H9 (cell line): Measurements from ENCODE around the gene TSPAN17. TPM values are rescaled to one million over a fixed set of nuclear protein-coding genes. Genes with fewer than 3 reads are reported as not detected.

Experiments used
- DNase-seq: peaks from one replicate; pipeline ENCODE4 v3.0.0-alpha.2; 2017
- H2AFZ ChIP-seq: one replicate; pipeline ENCODE4 v1.6.1; 2013; ENCODE audit warnings: mild to moderate bottlenecking, low read length, control low read depth, moderate library complexity
- H2AK5ac ChIP-seq: 2 replicates; pipeline ENCODE4 v1.6.1; 2013; ENCODE audit warnings: low read length, control low read depth, mixed read lengths; ENCODE audit not compliant: insufficient read length
- H2BK120ac ChIP-seq: one replicate; pipeline ENCODE4 v1.6.1; 2013; ENCODE audit warnings: low read depth, mild to moderate bottlenecking, low read length, control low read depth, inconsistent platforms; ENCODE audit not compliant: poor library complexity, severe bottlenecking
- H2BK12ac ChIP-seq: 2 replicates; pipeline ENCODE4 v1.6.1; 2013; ENCODE audit warnings: low read length, control low read depth, mixed read lengths, low read depth; ENCODE audit not compliant: insufficient read length
- H2BK15ac ChIP-seq: 2 replicates; pipeline ENCODE4 v1.6.1; 2013; ENCODE audit warnings: low read depth, low read length, control low read depth
- H2BK20ac ChIP-seq: one replicate; pipeline ENCODE4 v1.6.1; 2013; ENCODE audit warnings: low read depth, mild to moderate bottlenecking, low read length, control low read depth, inconsistent platforms; ENCODE audit not compliant: poor library complexity, severe bottlenecking
- H2BK5ac ChIP-seq: 2 replicates; pipeline ENCODE4 v1.6.1; 2013; ENCODE audit warnings: low read length, control low read depth, mixed read lengths; ENCODE audit not compliant: insufficient read length
- H3K14ac ChIP-seq: 2 replicates; pipeline ENCODE4 v1.6.1; 2013; ENCODE audit warnings: low read length, control low read depth; ENCODE audit not compliant: insufficient read depth
- H3K18ac ChIP-seq: 2 replicates; pipeline ENCODE4 v1.6.1; 2013; ENCODE audit warnings: low read depth, mild to moderate bottlenecking, mixed read lengths, low read length, control low read depth; ENCODE audit not compliant: insufficient read length
- H3K23ac ChIP-seq: 2 replicates; pipeline ENCODE4 v1.6.1; 2013; ENCODE audit warnings: low read length, control low read depth, mixed read lengths, low read depth; ENCODE audit not compliant: insufficient read length
- H3K23me2 ChIP-seq: 2 replicates; pipeline ENCODE4 v1.6.1; 2013; ENCODE audit warnings: low read depth, mild to moderate bottlenecking, mixed read lengths, low read length, control low read depth; ENCODE audit not compliant: insufficient read length, poor library complexity, severe bottlenecking
- H3K27ac ChIP-seq: 2 replicates; pipeline ENCODE4 v1.5.1; 2013; ENCODE audit warnings: low read length, control low read depth, mixed read lengths, low read depth; ENCODE audit not compliant: insufficient read length
- H3K27me3 ChIP-seq: 2 replicates; pipeline ENCODE4 v1.6.1; 2013; ENCODE audit warnings: low read length, control low read depth, inconsistent platforms; ENCODE audit not compliant: insufficient read depth
- H3K4ac ChIP-seq: 2 replicates; pipeline ENCODE4 v1.6.1; 2013; ENCODE audit warnings: low read depth, mild to moderate bottlenecking, control low read depth, inconsistent platforms, low read length, moderate library complexity
- H3K4me1 ChIP-seq: 2 replicates; pipeline ENCODE4 v1.6.1; 2013; ENCODE audit warnings: low read length, control low read depth, inconsistent platforms; ENCODE audit not compliant: insufficient read depth
- H3K4me2 ChIP-seq: 2 replicates; pipeline ENCODE4 v1.6.1; 2013; ENCODE audit warnings: low read length, control low read depth, mixed read lengths; ENCODE audit not compliant: insufficient read length, insufficient read depth
- H3K56ac ChIP-seq: 2 replicates; pipeline ENCODE4 v1.6.1; 2013; ENCODE audit warnings: low read depth, mild to moderate bottlenecking, mixed read lengths, low read length, control low read depth; ENCODE audit not compliant: insufficient read length
- H3K79me1 ChIP-seq: 2 replicates; pipeline ENCODE4 v1.6.1; 2013; ENCODE audit warnings: low read depth, mild to moderate bottlenecking, moderate library complexity, low read length, control low read depth, inconsistent platforms; ENCODE audit not compliant: insufficient read depth, poor library complexity, severe bottlenecking
- H3K79me2 ChIP-seq: 2 replicates; pipeline ENCODE4 v1.6.1; 2013; ENCODE audit warnings: low read length, control low read depth, inconsistent platforms; ENCODE audit not compliant: insufficient read depth
- H3K9ac ChIP-seq: 2 replicates; pipeline ENCODE4 v1.6.1; 2013; ENCODE audit warnings: low read length, control low read depth, mixed read lengths; ENCODE audit not compliant: insufficient read length; ENCODE audit errors: extremely low read depth
- H3K9me3 ChIP-seq: one replicate; pipeline ENCODE4 v1.6.1; 2013; ENCODE audit warnings: low read depth, low read length, inconsistent platforms; ENCODE audit not compliant: control insufficient read depth
- H3T11ph ChIP-seq: one replicate; pipeline ENCODE4 v1.6.1; 2013; ENCODE audit warnings: mild to moderate bottlenecking, low read length, control low read depth, inconsistent platforms
- H4K20me1 ChIP-seq: one replicate; pipeline ENCODE4 v1.6.1; 2013; ENCODE audit not compliant: control insufficient read depth, insufficient read length, insufficient read depth
- H4K5ac ChIP-seq: 2 replicates; pipeline ENCODE4 v1.6.1; 2013; ENCODE audit warnings: low read depth, mild to moderate bottlenecking, mixed read lengths, low read length, control low read depth; ENCODE audit not compliant: insufficient read length
- H4K8ac ChIP-seq: replicated peaks from 2 replicates; pipeline ENCODE4 v1.6.1; 2013; ENCODE audit warnings: low read length, control low read depth, mixed read lengths, low read depth; ENCODE audit not compliant: insufficient read length
- H4K91ac ChIP-seq: 2 replicates; pipeline ENCODE4 v1.6.1; 2013; ENCODE audit warnings: low read depth, mild to moderate bottlenecking, moderate library complexity, mixed read lengths, low read length, control low read depth; ENCODE audit not compliant: insufficient read length
- H3K27ac Mint-ChIP-seq, 3 experiments: 2 replicates in 2 of 3; 3 replicates in 1 of 3; pipeline ENCODE4 v1.8.0; 2020 to 2021; ENCODE audit warnings: mixed read lengths in 3 of 3, mild to moderate bottlenecking in 1 of 3, moderate library complexity in 1 of 3
- H3K27me3 Mint-ChIP-seq: 2 replicates; pipeline ENCODE4 v1.8.0; 2021; ENCODE audit warnings: low read depth, mild to moderate bottlenecking, moderate library complexity, mixed read lengths
- H3K36me3 Mint-ChIP-seq, 3 experiments: 2 replicates in 2 of 3; 3 replicates in 1 of 3; pipeline ENCODE4 v1.8.0; 2020 to 2021; ENCODE audit warnings: low read depth in 3 of 3, mixed read lengths in 3 of 3; ENCODE audit not compliant: insufficient read depth in 1 of 3
- H3K4me1 Mint-ChIP-seq, 2 experiments: 2 replicates each; pipeline ENCODE4 v1.8.0; 2020; ENCODE audit warnings: mixed read lengths in 2 of 2
- H3K4me3 Mint-ChIP-seq, 2 experiments: 2 replicates in 1 of 2; 3 replicates in 1 of 2; pipeline ENCODE4 v1.8.0; 2020 to 2021; ENCODE audit warnings: mild to moderate bottlenecking in 2 of 2, mixed read lengths in 2 of 2, moderate library complexity in 1 of 2
- H3K9me3 Mint-ChIP-seq, 2 experiments: 2 replicates in 1 of 2; 3 replicates in 1 of 2; pipeline ENCODE4 v1.8.0; 2020; ENCODE audit warnings: mild to moderate bottlenecking in 2 of 2, mixed read lengths in 2 of 2, moderate library complexity in 1 of 2
- WGBS: extraction: QIAGEN DNeasy Blood & Tissue Kit; methylation state at CpG from one replicate; pipeline ENCODE4 v1.1.7; 2013; ENCODE audit warnings: missing lambda C conversion rate, low lambda C conversion rate, mixed read lengths; ENCODE audit not compliant: insufficient read length; ENCODE audit errors: extremely low coverage; 5-methylcytosine and 5-hydroxymethylcytosine counted together
- total RNA-seq: library from RNA; stranded (reverse); gene quantifications from 2 replicates; pipeline ENCODE4 v1.2.1, GENCODE V29; 2021
- TF ChIP-seq, protein P1 (sequence below): fragments of 200-600 bp; sonication (generic); conservative IDR thresholded peaks from 3 replicates; pipeline ENCODE4 v1.8.0; 2021; ENCODE audit warnings: antibody characterized with exemption, mild to moderate bottlenecking

TSPAN17 gene
- total RNA-seq, 1 experiment from 2014 or later = 46.8 TPM

DNA sequence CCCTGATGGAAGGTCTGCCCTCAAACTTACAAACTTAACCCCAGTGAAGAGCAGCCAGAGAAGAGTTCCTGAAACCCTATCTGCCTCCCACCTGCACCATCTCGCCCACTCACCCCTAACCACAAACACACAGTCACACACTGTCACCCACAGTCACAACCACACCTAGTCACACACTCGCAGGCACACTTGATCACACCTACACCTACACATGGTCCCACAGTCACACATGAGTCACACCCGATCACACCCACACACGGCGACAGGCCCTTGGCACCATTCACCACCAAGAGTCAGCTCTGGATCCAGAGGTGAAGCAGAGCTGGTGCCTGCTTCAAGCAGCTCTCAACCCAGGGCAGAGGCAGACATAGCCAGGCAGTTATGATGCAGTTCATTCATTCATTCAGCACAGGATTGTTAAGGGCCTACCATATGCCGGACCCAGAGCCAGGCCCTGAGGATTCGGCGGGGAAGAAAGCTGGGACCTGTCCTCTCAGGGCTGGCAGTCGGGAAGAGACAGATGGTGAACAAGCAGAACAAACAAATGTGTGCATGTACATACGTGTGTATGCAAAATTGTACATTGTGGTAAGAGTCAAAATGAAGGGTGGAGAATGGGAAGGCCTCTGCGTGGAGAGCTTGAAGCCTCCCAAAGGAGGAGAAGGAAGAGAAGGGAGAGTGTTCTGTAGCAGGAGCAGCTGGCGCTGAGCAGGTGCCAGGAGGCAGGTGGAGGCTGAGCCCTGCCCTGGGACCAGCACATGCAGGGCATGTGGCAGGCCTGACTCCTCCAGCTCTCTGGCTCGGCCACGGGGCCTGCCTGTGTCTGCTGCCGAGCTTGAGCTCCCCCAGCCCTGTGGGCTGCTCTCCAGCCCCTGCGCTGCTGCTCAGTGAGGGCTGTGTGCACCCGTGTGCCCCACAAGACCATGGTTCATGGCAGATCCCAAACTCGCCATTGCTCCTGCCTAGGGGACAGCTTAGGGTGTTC, 6.4 kb downstream of the TSPAN17 start:
- peaks cover 5 to 36% (median 24%) of the 10 kb centered on the region in 3 experiments; a peak in 6 of 7 replicates for H3K36me3 Mint-ChIP-seq
- H3K56ac ChIP-seq = no peak overlapping the region
- H2BK5ac ChIP-seq = no peak overlapping the region
- H3K4me3 Mint-ChIP-seq = no peak overlapping the region
- H3T11ph ChIP-seq = no peak overlapping the region
- no CpG with 5 or more reads among the region's 18 CpGs for WGBS
- no peak overlapping the region for H2BK120ac ChIP-seq
- H3K14ac ChIP-seq = no peak overlapping the region
- no peaks in the 10 kb centered on the region for H3K23me2 ChIP-seq
- H4K5ac ChIP-seq = no peak overlapping the region
- no peak overlapping the region for H3K18ac ChIP-seq
- no peak overlapping the region for H4K91ac ChIP-seq
- no peaks in the 10 kb centered on the region; a peak in 1 of 5 replicates for H3K9me3 Mint-ChIP-seq
- no peak overlapping the region for H3K27ac ChIP-seq
- H2BK15ac ChIP-seq = no peak overlapping the region
- H4K8ac ChIP-seq = no peak overlapping the region
- H3K9me3 ChIP-seq = no peaks in the 10 kb centered on the region
- H3K27ac Mint-ChIP-seq = no peak overlapping the region; a peak in 1 of 7 replicates
- H2BK12ac ChIP-seq = no peak overlapping the region
- H2AK5ac ChIP-seq = no peak overlapping the region
- H4K20me1 ChIP-seq = no peaks in the 10 kb centered on the region
- H3K4me2 ChIP-seq = no peak overlapping the region
- no peaks in the 10 kb centered on the region; the same call in 1 of the 2 replicates for H3K27me3 Mint-ChIP-seq
- no peaks in the 10 kb centered on the region for H3K27me3 ChIP-seq
- TF ChIP-seq, protein P1, sequence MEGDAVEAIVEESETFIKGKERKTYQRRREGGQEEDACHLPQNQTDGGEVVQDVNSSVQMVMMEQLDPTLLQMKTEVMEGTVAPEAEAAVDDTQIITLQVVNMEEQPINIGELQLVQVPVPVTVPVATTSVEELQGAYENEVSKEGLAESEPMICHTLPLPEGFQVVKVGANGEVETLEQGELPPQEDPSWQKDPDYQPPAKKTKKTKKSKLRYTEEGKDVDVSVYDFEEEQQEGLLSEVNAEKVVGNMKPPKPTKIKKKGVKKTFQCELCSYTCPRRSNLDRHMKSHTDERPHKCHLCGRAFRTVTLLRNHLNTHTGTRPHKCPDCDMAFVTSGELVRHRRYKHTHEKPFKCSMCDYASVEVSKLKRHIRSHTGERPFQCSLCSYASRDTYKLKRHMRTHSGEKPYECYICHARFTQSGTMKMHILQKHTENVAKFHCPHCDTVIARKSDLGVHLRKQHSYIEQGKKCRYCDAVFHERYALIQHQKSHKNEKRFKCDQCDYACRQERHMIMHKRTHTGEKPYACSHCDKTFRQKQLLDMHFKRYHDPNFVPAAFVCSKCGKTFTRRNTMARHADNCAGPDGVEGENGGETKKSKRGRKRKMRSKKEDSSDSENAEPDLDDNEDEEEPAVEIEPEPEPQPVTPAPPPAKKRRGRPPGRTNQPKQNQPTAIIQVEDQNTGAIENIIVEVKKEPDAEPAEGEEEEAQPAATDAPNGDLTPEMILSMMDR = no peak
- H3K79me1 ChIP-seq = peaks cover 8% of the 10 kb centered on the region
- no peak overlapping the region for H3K4ac ChIP-seq
- no peak for DNase-seq
- no peaks in the 10 kb centered on the region; the same call in 1 of the 2 replicates for H3K79me2 ChIP-seq
- no peak overlapping the region for H2AFZ ChIP-seq
- no peak overlapping the region for H3K23ac ChIP-seq
- H3K4me1 Mint-ChIP-seq = peaks cover 26 to 33% of the 10 kb centered on the region in 2 experiments
- H2BK20ac ChIP-seq = no peak overlapping the region
- peaks cover 2% of the 10 kb centered on the region; the same call in 1 of the 2 replicates for H3K4me1 ChIP-seq
- H3K9ac ChIP-seq = no peak overlapping the region
